Fibroblast of skin of right quadriceps (primary cell): ENCODE results near the gene TCF7.

Source experiments
- DNase-seq: peaks from one replicate; pipeline ENCODE4 v3.0.0-alpha.2; 2013

TCF7 gene

GRCh38 chr5:134184155-134185135, 70.0 kb downstream of the TCF7 start:
- peak; percentile 42 for DNase-seq

- DNase-seq = no peak
Measured at GRCh38 chr5:134188092-134188491, 73.6 kb downstream of the TCF7 start.

DNA sequence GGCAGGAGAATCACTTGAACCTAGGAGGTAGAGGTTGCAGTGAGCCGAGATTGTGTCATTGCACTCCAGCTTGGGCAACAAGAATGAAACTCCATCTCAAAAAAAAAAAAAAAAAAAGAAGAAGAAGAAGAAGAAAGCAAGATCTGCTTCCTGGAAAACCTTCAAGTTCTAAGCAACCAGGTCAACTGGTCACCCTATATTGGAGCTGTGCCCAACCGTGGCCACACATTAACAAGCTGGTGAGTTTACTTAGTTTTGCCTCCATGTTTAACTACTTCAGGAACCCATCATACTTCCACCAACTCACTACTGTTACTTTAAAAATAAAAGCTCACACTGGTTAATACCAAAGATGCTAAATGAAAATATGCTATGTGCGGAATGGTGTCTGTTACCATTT, 74.5 kb downstream of the TCF7 start:
- no peak for DNase-seq

DNA sequence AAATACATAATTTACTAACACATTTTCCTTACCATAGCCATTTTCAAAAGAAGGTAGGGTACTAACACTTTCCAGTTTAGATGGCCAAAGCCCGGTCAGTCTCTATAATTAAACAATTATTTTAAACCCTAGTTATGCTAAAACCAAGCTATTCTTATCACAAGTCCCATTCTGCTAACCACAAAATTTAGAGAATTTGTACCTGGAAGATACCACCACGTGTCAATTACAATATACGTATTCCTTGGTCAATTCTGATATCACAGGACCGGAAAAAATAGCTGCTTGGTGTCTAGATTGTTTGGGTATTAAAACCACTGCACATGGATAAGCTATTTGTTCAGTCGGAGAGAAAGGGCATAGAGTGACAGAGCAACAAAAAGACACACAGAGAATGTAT, 81.2 kb downstream of the TCF7 start:
- no peak for DNase-seq
